SJSA1 (cell line): ENCODE results near the gene ABHD17C. TPM values are rescaled to one million over a fixed set of nuclear protein-coding genes. Genes with fewer than 3 reads are reported as not detected.

Experiments used
- DNase-seq, 2 experiments: peaks; one replicate each; pipeline ENCODE4 v3.0.0-alpha.2; 2015 to 2020; ENCODE audit warnings: low spot score in 2 of 2, low read depth in 1 of 2
- H3K27ac ChIP-seq: fragments of 250-450 bp; sonication (Bioruptor Pico); 2 replicates; pipeline ENCODE4 v1.5.1; 2020; ENCODE audit warnings: mild to moderate bottlenecking, moderate library complexity
- H3K27me3 ChIP-seq: fragments of 250-450 bp; sonication (Bioruptor Pico); replicated peaks from 2 replicates; pipeline ENCODE4 v1.5.1; 2020; ENCODE audit warnings: mild to moderate bottlenecking, moderate library complexity
- H3K36me3 ChIP-seq: fragments of 250-450 bp; sonication (Bioruptor Pico); 2 replicates; pipeline ENCODE4 v1.5.1; 2020; ENCODE audit warnings: mild to moderate bottlenecking
- H3K4me1 ChIP-seq: fragments of 250-450 bp; sonication (Bioruptor Pico); replicated peaks from 2 replicates; pipeline ENCODE4 v1.6.1; 2021; ENCODE audit warnings: mild to moderate bottlenecking
- H3K4me3 ChIP-seq: fragments of 250-450 bp; sonication (Bioruptor Pico); 2 replicates; pipeline ENCODE4 v1.5.1; 2020; ENCODE audit warnings: mild to moderate bottlenecking
- H3K9me3 ChIP-seq: fragments of 250-450 bp; sonication (Bioruptor Pico); replicated peaks from 2 replicates; pipeline ENCODE4 v1.5.1; 2020; ENCODE audit warnings: mild to moderate bottlenecking
- total RNA-seq: library from RNA; depleted of rRNA; stranded (reverse); fragments of >200 nt; shearing (Covaris generic); gene quantifications from 2 replicates; pipeline ENCODE4 v1.2.3, GENCODE V29; 2014

The ABHD17C gene
- total RNA-seq, 1 experiment from 2014 or later = 3.4 TPM

- H3K27ac ChIP-seq = no peak overlapping the region
- H3K36me3 ChIP-seq = no peaks in the 10 kb centered on the region
Measured at GRCh38 chr15:80695911-80696661, 976 bp downstream of the ABHD17C start.

GRCh38 chr15:80697075-80697685 is 2.1 kb downstream of the ABHD17C start:
- Histone ChIP-seq H3K4me1 (peaks cover 29% of the 10 kb centered on the region), H3K4me3 (no peak overlapping the region), H3K27me3 (no peaks in the 10 kb centered on the region), H3K9me3 (no peaks in the 10 kb centered on the region), H3K27ac (no peak overlapping the region), H3K36me3 (no peaks in the 10 kb centered on the region)
- no peak for DNase-seq

More at GRCh38 chr15:80695911-80696661, 976 bp downstream of the ABHD17C start:
- no peaks in the 10 kb centered on the region for H3K9me3 ChIP-seq
- DNase-seq = peak in 1 of 2 experiments; percentile 27
- peak overlapping the region; percentile 90 for H3K4me3 ChIP-seq
- peaks cover 32% of the 10 kb centered on the region for H3K4me1 ChIP-seq
- no peaks in the 10 kb centered on the region for H3K27me3 ChIP-seq

- DNase-seq = no peak
- Histone ChIP-seq H3K27me3 (no peaks in the 10 kb centered on the region), H3K27ac (no peak overlapping the region), H3K36me3 (no peaks in the 10 kb centered on the region), H3K4me1 (peaks cover 19% of the 10 kb centered on the region), H3K4me3 (no peak overlapping the region), H3K9me3 (no peaks in the 10 kb centered on the region)
Measured at GRCh38 chr15:80698676-80699075, 3.6 kb downstream of the ABHD17C start.

GRCh38 chr15:80699981-80700380 is 4.9 kb downstream of the ABHD17C start:
- H3K36me3 ChIP-seq = no peaks in the 10 kb centered on the region
- no peak overlapping the region for H3K4me3 ChIP-seq
- no peak for DNase-seq
- no peaks in the 10 kb centered on the region for H3K27me3 ChIP-seq
- H3K27ac ChIP-seq = no peak overlapping the region
- H3K4me1 ChIP-seq = peaks cover 10% of the 10 kb centered on the region
- H3K9me3 ChIP-seq = no peaks in the 10 kb centered on the region

GRCh38 chr15:80701676-80702311 is 6.7 kb downstream of the ABHD17C start:
- H3K9me3 ChIP-seq = no peaks in the 10 kb centered on the region
- no peak for DNase-seq
- no peaks in the 10 kb centered on the region for H3K36me3 ChIP-seq
- no peak overlapping the region for H3K4me3 ChIP-seq
- H3K4me1 ChIP-seq = peaks cover 3% of the 10 kb centered on the region; the same call in 1 of the 2 replicates
- H3K27me3 ChIP-seq = no peaks in the 10 kb centered on the region
- no peak overlapping the region for H3K27ac ChIP-seq

- H3K36me3 ChIP-seq = no peaks in the 10 kb centered on the region
- DNase-seq = no peak
- no peaks in the 10 kb centered on the region for H3K4me1 ChIP-seq
- H3K9me3 ChIP-seq = no peaks in the 10 kb centered on the region
- no peak overlapping the region for H3K4me3 ChIP-seq
- H3K27me3 ChIP-seq = no peaks in the 10 kb centered on the region
- no peak overlapping the region for H3K27ac ChIP-seq
Measured at GRCh38 chr15:80703081-80703480, 8.0 kb downstream of the ABHD17C start.

GRCh38 chr15:80703965-80704364 is 8.9 kb downstream of the ABHD17C start:
- Histone ChIP-seq H3K27ac (no peak overlapping the region), H3K36me3 (no peaks in the 10 kb centered on the region), H3K27me3 (no peaks in the 10 kb centered on the region), H3K4me1 (no peaks in the 10 kb centered on the region), H3K9me3 (no peaks in the 10 kb centered on the region), H3K4me3 (no peak overlapping the region)
- DNase-seq = no peak

- Histone ChIP-seq H3K36me3 (no peaks in the 10 kb centered on the region), H3K27me3 (no peaks in the 10 kb centered on the region), H3K27ac (no peak overlapping the region), H3K9me3 (no peaks in the 10 kb centered on the region), H3K4me1 (no peaks in the 10 kb centered on the region), H3K4me3 (no peak overlapping the region)
- no peak for DNase-seq
Measured at GRCh38 chr15:80706161-80706560, 11.1 kb downstream of the ABHD17C start.

GRCh38 chr15:80709542-80709941 is 14.4 kb downstream of the ABHD17C start:
- Histone ChIP-seq H3K9me3 (no peaks in the 10 kb centered on the region), H3K4me1 (no peaks in the 10 kb centered on the region), H3K4me3 (no peak overlapping the region), H3K27me3 (no peaks in the 10 kb centered on the region), H3K36me3 (no peaks in the 10 kb centered on the region), H3K27ac (no peak overlapping the region)
- no peak for DNase-seq

GRCh38 chr15:80710635-80711554 is 15.8 kb downstream of the ABHD17C start:
- H3K4me3 ChIP-seq = no peak overlapping the region
- H3K27me3 ChIP-seq = no peaks in the 10 kb centered on the region
- H3K9me3 ChIP-seq = no peaks in the 10 kb centered on the region
- H3K36me3 ChIP-seq = no peaks in the 10 kb centered on the region
- no peaks in the 10 kb centered on the region for H3K4me1 ChIP-seq
- DNase-seq = no peak
- H3K27ac ChIP-seq = no peak overlapping the region

- Histone ChIP-seq H3K4me1 (no peaks in the 10 kb centered on the region), H3K36me3 (no peaks in the 10 kb centered on the region), H3K4me3 (no peak overlapping the region), H3K27ac (no peak overlapping the region), H3K9me3 (no peaks in the 10 kb centered on the region), H3K27me3 (no peaks in the 10 kb centered on the region)
- no peak for DNase-seq
Measured at GRCh38 chr15:80711886-80712285, 16.8 kb downstream of the ABHD17C start.

- Histone ChIP-seq H3K4me1 (no peaks in the 10 kb centered on the region), H3K4me3 (no peak overlapping the region), H3K27ac (no peak overlapping the region), H3K27me3 (no peaks in the 10 kb centered on the region), H3K9me3 (no peaks in the 10 kb centered on the region), H3K36me3 (no peaks in the 10 kb centered on the region)
- DNase-seq = no peak
Measured at GRCh38 chr15:80712956-80713355, 17.8 kb downstream of the ABHD17C start.

GRCh38 chr15:80721476-80721875 is 26.4 kb downstream of the ABHD17C start:
- no peak for DNase-seq
- Histone ChIP-seq H3K4me1 (no peaks in the 10 kb centered on the region), H3K36me3 (0 out of 2 replicates have a peak, but pooled peaks cover 2% of the 10 kb centered on the region), H3K9me3 (no peaks in the 10 kb centered on the region), H3K4me3 (no peak overlapping the region), H3K27me3 (no peaks in the 10 kb centered on the region), H3K27ac (no peak overlapping the region)
